Osteoblast (primary cell): ENCODE measurements around the gene KRT17. TPM values are rescaled to one million over a fixed set of nuclear protein-coding genes. Genes with fewer than 3 reads are reported as not detected.

Experiments used
- DNase-seq: peaks from one replicate; pipeline ENCODE4 v3.0.0; 2011; ENCODE audit warnings: low spot score, mixed read lengths; ENCODE audit not compliant: insufficient read length; ENCODE audit errors: missing footprints
- H2AFZ ChIP-seq: 2 replicates; pipeline ENCODE4 v1.6.0; 2011; ENCODE audit warnings: mild to moderate bottlenecking, low read length
- H3K27ac ChIP-seq: 2 replicates; pipeline ENCODE4 v1.5.1; 2011; ENCODE audit warnings: mild to moderate bottlenecking, low read depth, low read length, moderate library complexity
- H3K27me3 ChIP-seq: 2 replicates; pipeline ENCODE4 v1.6.0; 2012; ENCODE audit warnings: mild to moderate bottlenecking, control low read depth, inconsistent platforms, low read length, moderate library complexity; ENCODE audit not compliant: insufficient read depth
- H3K36me3 ChIP-seq: 2 replicates; pipeline ENCODE4 v1.5.1; 2011; ENCODE audit warnings: mild to moderate bottlenecking, low read length, control low read depth, moderate library complexity; ENCODE audit not compliant: insufficient read depth
- H3K4me1 ChIP-seq: 2 replicates; pipeline ENCODE4 v1.5.1; 2011; ENCODE audit warnings: mild to moderate bottlenecking, low read length, control low read depth, moderate library complexity; ENCODE audit not compliant: insufficient read depth
- H3K4me2 ChIP-seq: 2 replicates; pipeline ENCODE4 v1.6.0; 2011; ENCODE audit warnings: mild to moderate bottlenecking, low read length; ENCODE audit not compliant: insufficient read depth
- H3K4me3 ChIP-seq: fragments of 200-600 bp; sonication (generic); 3 replicates; pipeline ENCODE4 v1.5.1; 2012; ENCODE audit warnings: mild to moderate bottlenecking, low read length, inconsistent platforms; ENCODE audit not compliant: insufficient read depth
- H3K79me2 ChIP-seq: 2 replicates; pipeline ENCODE4 v1.6.0; 2012; ENCODE audit warnings: mild to moderate bottlenecking, low read length, control low read depth, inconsistent platforms; ENCODE audit not compliant: insufficient read depth
- H3K9me3 ChIP-seq: 2 replicates; pipeline ENCODE4 v1.5.1; 2011; ENCODE audit warnings: low read depth, low read length, control low read depth
- H4K20me1 ChIP-seq: 2 replicates; pipeline ENCODE4 v1.6.0; 2012; ENCODE audit warnings: mild to moderate bottlenecking, low read length, control low read depth; ENCODE audit not compliant: insufficient read depth
- CTCF ChIP-seq: IDR thresholded peaks from 2 replicates; pipeline ENCODE4 v1.5.1; 2011; ENCODE audit warnings: mild to moderate bottlenecking, low read depth, low read length, moderate library complexity; ENCODE audit errors: extremely low read depth
- total RNA-seq: library from RNA; depleted of rRNA; stranded (reverse); fragments of >200 nt; gene quantifications from 2 replicates; pipeline ENCODE4 v1.2.3, GENCODE V29; 2012

KRT17 gene
- total RNA-seq, 1 donor = 4.3 TPM

DNA sequence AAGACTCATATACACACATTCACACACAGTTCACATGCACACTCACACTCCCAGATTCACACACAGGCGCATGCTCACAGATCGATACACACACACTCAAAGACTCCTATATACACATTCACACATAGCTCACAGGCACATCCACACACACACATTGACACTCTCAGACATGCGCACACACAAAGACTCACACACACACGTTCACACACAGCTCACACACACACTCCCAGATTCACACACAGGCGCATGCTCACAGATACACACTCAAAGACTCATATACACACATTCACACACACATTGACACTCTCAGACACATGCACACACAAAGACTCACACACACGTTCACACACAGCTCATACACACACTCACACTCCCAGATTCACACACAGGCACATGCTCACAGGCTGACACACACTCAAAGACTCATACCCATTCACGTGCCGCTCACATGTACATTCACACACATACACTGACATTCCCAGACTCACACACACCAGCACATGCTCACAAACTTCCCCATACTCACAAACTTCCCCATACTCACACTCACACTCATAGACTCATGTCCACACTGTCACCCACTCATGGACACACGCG, 25.6 kb upstream of the KRT17 start:
- no peaks in the 10 kb centered on the region for H4K20me1 ChIP-seq
- no peaks in the 10 kb centered on the region for H3K9me3 ChIP-seq
- no peak overlapping the region for H3K4me2 ChIP-seq
- peaks cover 16% of the 10 kb centered on the region for H3K4me1 ChIP-seq
- no peaks in the 10 kb centered on the region for H3K79me2 ChIP-seq
- H2AFZ ChIP-seq = no peak overlapping the region
- H3K27me3 ChIP-seq = no peaks in the 10 kb centered on the region
- no peaks in the 10 kb centered on the region for H3K36me3 ChIP-seq
- DNase-seq = no peak
- no peak overlapping the region for H3K27ac ChIP-seq
- no peak for TF ChIP-seq CTCF
- no peak overlapping the region for H3K4me3 ChIP-seq

DNA sequence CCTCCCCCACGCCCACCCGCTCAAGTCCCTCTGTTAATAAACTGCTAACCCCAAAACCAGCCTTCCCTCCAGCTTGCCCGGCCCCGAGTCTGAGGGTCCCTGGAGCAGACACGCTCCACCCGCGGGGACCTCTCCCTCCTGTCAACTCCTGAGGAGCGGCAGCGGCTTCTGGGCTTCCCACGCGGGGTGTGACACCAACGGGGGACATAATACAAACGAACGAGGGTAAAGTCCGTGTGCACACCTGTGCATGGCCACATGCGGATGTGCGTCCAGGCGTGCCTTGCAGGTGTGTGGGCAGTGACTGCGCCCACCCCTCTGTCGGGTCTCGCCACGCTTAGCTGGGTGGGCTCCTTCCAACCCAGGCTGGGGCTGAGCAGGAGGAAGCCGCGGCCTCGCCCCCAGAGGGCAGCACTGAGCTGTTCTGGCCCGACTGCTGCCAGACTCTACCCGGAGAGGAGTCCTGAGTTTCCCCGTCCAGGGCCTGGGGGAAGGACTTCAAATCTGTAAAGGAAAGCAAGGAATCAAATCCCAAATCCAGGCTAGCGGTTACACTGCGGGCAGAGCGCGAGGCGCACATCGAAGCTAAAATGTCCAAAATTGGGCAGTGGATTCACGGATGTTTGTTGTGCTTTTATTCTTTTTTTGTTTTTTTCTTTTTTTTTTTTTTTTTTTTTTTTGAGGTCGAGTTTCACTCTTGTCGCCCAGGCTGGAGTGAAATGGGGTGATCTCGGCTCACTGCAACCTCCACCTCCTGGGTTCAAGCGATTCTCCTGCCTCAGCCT, 24.2 kb upstream of the KRT17 start:
- peaks cover 16% of the 10 kb centered on the region for H3K4me1 ChIP-seq
- peak overlapping the region; percentile 97 for H2AFZ ChIP-seq
- peak overlapping the region; percentile 94 for H3K4me2 ChIP-seq
- H3K27me3 ChIP-seq = no peaks in the 10 kb centered on the region
- H3K79me2 ChIP-seq = no peaks in the 10 kb centered on the region
- peak overlapping the region; percentile 72 for H3K4me3 ChIP-seq
- H3K36me3 ChIP-seq = no peaks in the 10 kb centered on the region
- peak; percentile 98 for DNase-seq
- no peaks in the 10 kb centered on the region for H3K9me3 ChIP-seq
- peak; percentile 93 for TF ChIP-seq CTCF
- H3K27ac ChIP-seq = peak overlapping the region; percentile 52
- no peaks in the 10 kb centered on the region for H4K20me1 ChIP-seq

DNA sequence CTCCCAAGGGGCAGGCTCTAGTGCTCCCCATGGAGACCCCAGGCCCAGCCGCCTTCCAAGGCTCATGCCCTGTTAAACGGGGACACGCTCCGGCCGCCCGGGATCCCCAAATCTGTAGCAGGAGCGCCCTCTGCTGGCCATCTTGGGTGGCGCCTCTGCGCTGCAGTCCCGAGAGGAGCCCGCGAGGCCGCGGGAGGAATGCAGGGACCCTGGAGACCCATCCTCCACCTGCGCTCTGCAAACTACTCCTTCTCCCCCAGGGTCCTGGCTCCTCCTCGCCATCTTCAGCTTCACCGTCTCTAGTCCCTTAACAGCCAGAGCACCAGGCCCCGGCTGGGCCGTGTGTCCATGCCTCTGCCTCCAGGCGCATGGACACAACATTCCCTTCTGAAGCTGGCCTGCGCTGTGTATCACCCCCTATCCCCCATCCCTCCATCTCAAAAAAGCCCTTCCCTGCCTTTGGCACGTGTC, 23.6 kb upstream of the KRT17 start:
- Histone ChIP-seq H3K27me3 (no peaks in the 10 kb centered on the region), H2AFZ (peak overlapping the region; percentile 97), H3K4me2 (peak overlapping the region; percentile 94), H3K4me3 (peak overlapping the region; percentile 72), H3K79me2 (no peaks in the 10 kb centered on the region), H3K36me3 (no peaks in the 10 kb centered on the region), H4K20me1 (no peaks in the 10 kb centered on the region), H3K9me3 (no peaks in the 10 kb centered on the region), H3K27ac (peak overlapping the region; percentile 52), H3K4me1 (peaks cover 16% of the 10 kb centered on the region)
- peak; percentile 97 for DNase-seq
- peak; percentile 83 for TF ChIP-seq CTCF
